K562 (cell line): Measurements from ENCODE around the gene MFSD12. TPM values are rescaled to one million over a fixed set of nuclear protein-coding genes. Genes with fewer than 3 reads are reported as not detected.

Experiments used
- ATF6 ChIP-seq: sonication (generic); formaldehyde crosslinking; IDR thresholded peaks from 2 replicates; pipeline ENCODE4 v1.4.0; 2020; ENCODE audit warnings: mild to moderate bottlenecking, missing genetic modification reagents
- DLX4 ChIP-seq: fragments of 250-450 bp; sonication (Bioruptor Pico); IDR thresholded peaks from 2 replicates; pipeline ENCODE4 v1.6.1; 2021; ENCODE audit warnings: mild to moderate bottlenecking
- E2F8 ChIP-seq: fragments of 450-650 bp; IDR thresholded peaks from 2 replicates; pipeline ENCODE4 v1.7.1; 2018; ENCODE audit warnings: mild to moderate bottlenecking, low read depth; ENCODE audit not compliant: partially characterized antibody
- FOXP4 ChIP-seq: sonication (generic); formaldehyde crosslinking; IDR thresholded peaks from 2 replicates; pipeline ENCODE4 v1.8.0; 2022; ENCODE audit warnings: mild to moderate bottlenecking, missing genetic modification reagents, borderline replicate concordance
- HMG20A ChIP-seq: fragments of 450-650 bp; formaldehyde crosslinking; conservative IDR thresholded peaks from 2 replicates; pipeline ENCODE4 v1.4.0; 2020; ENCODE audit warnings: mild to moderate bottlenecking, mixed read lengths
- MCM2 ChIP-seq: fragments of 450-650 bp; IDR thresholded peaks from 2 replicates; pipeline ENCODE4 v1.6.1; 2017; ENCODE audit warnings: low read depth, mild to moderate bottlenecking
- MCM3 ChIP-seq: fragments of 450-650 bp; IDR thresholded peaks from 2 replicates; pipeline ENCODE4 v1.6.1; 2016
- NCOR1 ChIP-seq: fragments of 450-650 bp; IDR thresholded peaks from 2 replicates; pipeline ENCODE4 v1.6.1; 2016; ENCODE audit warnings: mild to moderate bottlenecking, moderate library complexity
- NELFE ChIP-seq: IDR thresholded peaks from 2 replicates; pipeline ENCODE4 v1.6.1; 2011; ENCODE audit warnings: mild to moderate bottlenecking; ENCODE audit not compliant: insufficient read depth, insufficient read length
- NFIX ChIP-seq: fragments of 250-450 bp; sonication (Bioruptor Pico); IDR thresholded peaks from 2 replicates; pipeline ENCODE4 v1.4.0; 2020; ENCODE audit warnings: low read depth, mild to moderate bottlenecking, moderate library complexity
- NR0B1 ChIP-seq: fragments of 450-650 bp; IDR thresholded peaks from one replicate; pipeline ENCODE4 v1.6.1; 2018; ENCODE audit warnings: mild to moderate bottlenecking, moderate library complexity; ENCODE audit not compliant: partially characterized antibody
- POLR2G ChIP-seq: fragments of 200-400 bp; formaldehyde crosslinking; IDR thresholded peaks from 2 replicates; pipeline ENCODE4 v1.6.1; 2017; ENCODE audit warnings: low read depth, mild to moderate bottlenecking, antibody characterized with exemption, low read length, moderate library complexity
- RBM25 ChIP-seq: fragments of 200-400 bp; formaldehyde crosslinking; IDR thresholded peaks from 2 replicates; pipeline ENCODE4 v1.6.1; 2018; ENCODE audit warnings: low read length, low read depth, moderate library complexity; ENCODE audit not compliant: severe bottlenecking
- SNIP1 ChIP-seq: fragments of 450-650 bp; IDR thresholded peaks from 2 replicates; pipeline ENCODE4 v1.7.1; 2017; ENCODE audit warnings: low read depth, mild to moderate bottlenecking
- TAF15 ChIP-seq: fragments of 200-400 bp; formaldehyde crosslinking; IDR thresholded peaks from 2 replicates; pipeline ENCODE4 v1.6.1; 2017; ENCODE audit warnings: mild to moderate bottlenecking, low read depth, low read length, moderate library complexity
- ZKSCAN1 ChIP-seq: fragments of 150-350 bp; IDR thresholded peaks from 2 replicates; pipeline ENCODE4 v1.6.1; 2016; ENCODE audit warnings: low read depth, low read length
- ZNF140 ChIP-seq: fragments of 250-450 bp; sonication (Bioruptor Pico); IDR thresholded peaks from 2 replicates; pipeline ENCODE4 v1.8.0; 2021; ENCODE audit warnings: moderate library complexity, mild to moderate bottlenecking, inconsistent platforms
- ZNF23 ChIP-seq: fragments of 250-450 bp; sonication (Bioruptor Pico); IDR thresholded peaks from 2 replicates; pipeline ENCODE4 v1.4.0; 2020; ENCODE audit warnings: mild to moderate bottlenecking
- ZNF395 ChIP-seq: fragments of 200-800 bp; sonication (Bioruptor generic); IDR thresholded peaks from 2 replicates; pipeline ENCODE4 v1.6.1; 2017; ENCODE audit warnings: missing genetic modification characterization, missing compliant biosample characterization
- ZNF57 ChIP-seq: fragments of 450-650 bp; formaldehyde crosslinking; IDR thresholded peaks from 2 replicates; pipeline ENCODE4 v1.4.0; 2020; ENCODE audit warnings: mild to moderate bottlenecking, moderate library complexity
- polyA plus RNA-seq, 8 experiments: library from polyadenylated mRNA; depleted of rRNA in 4 of 8; stranded (reverse) in 5 of 8; unstranded in 3 of 8; fragments of >200 nt; fragmentation: Nextera tagmentation in 2 of 8; fragmentation: Illumina TruSeq in 1 of 8; extraction: Ambion mirVana in 2 of 8; extraction: Trizol in 1 of 8; gene quantifications; 2 replicates each; pipeline versions ENCODE4 v1.2.1 to v1.2.3, GENCODE V29; 2011 to 2014; ENCODE audit warnings: inconsistent platforms in 1 of 8, missing spikeins in 1 of 8
- total RNA-seq, 7 experiments: library from RNA; depleted of rRNA in 6 of 7; stranded (reverse); fragments of >200 nt in 6 of 7; fragmentation: Illumina TruSeq in 2 of 7; extraction: Trizol in 2 of 7; gene quantifications; 2 replicates each; pipeline versions ENCODE4 v1.2.1 to v1.2.3, GENCODE V29; 2011 to 2021; ENCODE audit warnings: low replicate concordance in 1 of 7

MFSD12 gene
- total and polyA plus RNA-seq, 9 of the 15 experiments (the other 6 are each of a cell fraction or from before 2014, with no cell fraction given): 0.69 to 112 (median 31.8) TPM

GRCh38 chr19:3604987-3605343 is 47.6 kb upstream of the MFSD12 start (continued):
- no peak for TF ChIP-seq ZNF395
- TF ChIP-seq E2F8: no peak
- TF ChIP-seq MCM2: no peak
- no peak for TF ChIP-seq FOXP4
- no peak for TF ChIP-seq RBM25
- TF ChIP-seq NELFE: no peak
- TF ChIP-seq POLR2G: 0 out of 2 replicates have a peak, but pooled peaks have one; percentile 36
- 0 out of 2 replicates have a peak, but pooled peaks have one; percentile 34 for TF ChIP-seq ZNF57 (CRISPR knock-in tag)
- no peak for TF ChIP-seq ZKSCAN1
- no peak for TF ChIP-seq ZNF23 (CRISPR knock-in tag)
- TF ChIP-seq NFIX (CRISPR knock-in tag): no peak
- TF ChIP-seq DLX4 (CRISPR knock-in tag): no peak
- no peak for TF ChIP-seq NR0B1
- TF ChIP-seq ATF6 (CRISPR knock-in tag): no peak
- TF ChIP-seq HMG20A (CRISPR knock-in tag): no peak
- TF ChIP-seq ZNF140: no peak
- TF ChIP-seq NCOR1: no peak
- no peak for TF ChIP-seq MCM3
- TF ChIP-seq TAF15: no peak
- TF ChIP-seq SNIP1: no peak
